Measurements from ENCODE around the gene ZNF483. TPM values are rescaled to one million over a fixed set of nuclear protein-coding genes. Genes with fewer than 3 reads are reported as not detected.
"Not testable (repeated sequence)": the region's sequence is repeated elsewhere in the genome, so short reads cannot be mapped to it uniquely, and the experiment has no call there.

ZNF483 gene
- total RNA-seq, 1 donor from 2014 or later: 47.3 TPM

DNA sequence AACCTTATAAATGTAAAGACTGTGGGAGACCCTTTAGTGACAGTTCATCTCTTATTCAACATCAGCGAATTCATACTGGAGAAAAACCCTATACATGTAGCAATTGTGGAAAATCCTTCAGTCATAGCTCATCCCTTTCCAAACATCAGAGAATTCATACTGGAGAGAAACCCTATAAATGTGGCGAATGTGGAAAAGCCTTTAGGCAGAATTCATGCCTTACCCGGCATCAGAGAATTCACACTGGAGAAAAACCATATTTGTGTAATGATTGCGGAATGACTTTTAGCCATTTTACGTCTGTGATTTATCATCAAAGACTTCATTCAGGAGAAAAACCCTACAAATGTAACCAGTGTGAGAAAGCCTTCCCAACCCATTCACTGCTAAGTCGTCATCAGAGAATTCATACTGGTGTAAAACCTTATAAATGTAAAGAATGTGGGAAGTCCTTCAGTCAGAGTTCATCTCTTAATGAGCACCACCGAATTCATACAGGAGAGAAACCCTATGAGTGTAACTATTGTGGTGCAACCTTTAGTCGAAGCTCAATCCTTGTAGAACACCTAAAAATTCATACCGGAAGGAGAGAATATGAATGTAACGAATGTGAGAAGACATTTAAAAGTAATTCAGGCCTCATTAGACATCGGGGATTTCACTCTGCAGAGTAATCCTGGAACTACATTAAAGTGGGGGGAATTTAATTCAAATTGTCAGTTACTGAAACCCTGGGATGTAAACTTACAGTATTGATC, 17.7 kb downstream of the ZNF483 start:
- DNase-seq: no peak

DNA sequence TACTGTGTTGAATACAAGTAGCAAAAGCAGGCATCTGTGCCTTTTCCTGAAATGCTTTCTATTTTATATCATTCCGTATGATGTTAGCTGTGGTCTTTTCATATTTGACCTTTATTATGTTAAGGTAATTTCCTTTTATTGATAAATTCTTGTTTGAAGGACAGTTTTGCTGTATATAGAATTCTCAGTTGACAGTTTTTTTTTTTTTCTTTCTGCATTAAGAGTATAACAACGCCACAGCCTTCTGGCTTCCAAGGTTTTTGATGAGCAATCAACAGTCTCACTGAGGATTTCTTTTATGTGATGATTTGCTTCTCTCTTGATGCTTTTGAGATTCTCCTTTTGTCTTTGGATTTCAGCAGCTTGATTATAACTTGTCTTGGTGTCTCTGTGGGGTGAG, 23.6 kb downstream of the ZNF483 start:
- no peak for DNase-seq

DNA sequence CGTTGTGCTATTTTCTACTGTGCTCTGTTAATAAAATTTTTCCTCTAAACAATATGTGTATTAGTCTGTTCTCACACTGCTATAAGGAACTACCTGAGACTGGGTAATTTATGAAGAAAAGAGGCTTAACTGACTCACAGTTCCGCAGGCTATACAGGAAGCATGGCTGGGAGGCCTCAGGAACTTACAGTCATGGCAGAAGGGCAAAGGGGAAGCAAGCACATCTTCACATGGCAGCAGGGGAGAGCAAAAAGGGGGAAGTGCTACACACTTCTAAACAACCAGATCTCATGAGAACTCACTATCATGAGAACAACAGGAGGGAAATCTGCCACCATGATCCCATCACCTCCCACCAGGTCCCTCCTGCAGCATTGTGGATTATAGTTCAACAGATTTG, 30.4 kb downstream of the ZNF483 start:
- DNase-seq: not testable (repeated sequence)

DNA sequence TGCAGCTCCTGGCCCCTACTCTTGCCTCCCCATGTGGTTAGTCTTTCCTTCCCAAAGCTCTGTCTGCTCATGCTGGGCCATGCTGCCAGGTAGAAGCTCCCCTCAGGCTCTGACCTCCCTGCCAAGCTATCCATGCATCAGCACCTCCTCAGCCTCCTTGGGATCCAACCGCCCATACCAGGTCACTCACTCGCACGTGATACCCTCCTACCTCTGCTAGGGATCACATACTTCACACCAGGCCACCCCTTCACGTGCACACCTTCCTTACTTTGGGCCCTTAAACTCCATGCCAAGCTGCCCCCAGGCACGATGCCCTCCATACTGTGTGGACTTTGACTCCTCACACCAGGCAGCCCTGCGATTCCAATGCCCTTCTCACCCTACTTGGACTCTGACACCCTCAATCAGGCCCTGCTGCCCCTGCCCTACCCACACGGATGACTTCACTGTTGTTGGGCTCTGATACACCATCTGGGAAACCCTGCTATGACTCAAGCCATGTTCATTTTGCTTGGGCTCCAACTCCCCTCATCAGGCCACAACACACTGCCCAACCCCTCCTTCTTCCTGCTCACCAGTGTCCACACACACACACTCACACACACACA, 34.1 kb downstream of the ZNF483 start:
- no peak for DNase-seq

DNA sequence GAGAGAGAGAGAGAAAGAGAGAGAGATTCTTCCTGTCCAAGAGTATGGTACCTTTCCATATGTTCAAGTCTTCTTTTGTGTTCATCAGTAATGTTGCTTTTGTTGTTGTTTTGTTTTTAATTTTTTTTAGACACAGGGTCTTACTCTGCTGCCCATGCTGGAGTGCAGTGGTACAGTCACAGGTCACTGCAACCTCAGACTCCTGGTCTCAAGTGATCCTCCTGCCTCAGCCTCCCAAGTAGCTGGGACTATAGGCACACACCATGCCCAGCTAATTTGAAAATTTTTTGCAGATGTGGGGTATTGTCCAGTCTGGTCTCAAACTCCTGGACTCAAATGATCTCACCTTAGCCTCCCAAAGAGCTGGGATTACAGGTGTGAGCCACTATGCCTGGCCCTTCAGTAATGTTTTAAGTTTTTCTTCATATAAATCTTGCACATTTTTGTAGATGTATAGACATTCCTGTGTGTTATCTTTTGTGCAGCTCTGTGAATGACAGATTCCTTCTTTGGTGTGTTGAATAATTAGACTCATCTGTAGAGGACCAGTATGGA, 36.3 kb downstream of the ZNF483 start:
- no peak for DNase-seq

DNA sequence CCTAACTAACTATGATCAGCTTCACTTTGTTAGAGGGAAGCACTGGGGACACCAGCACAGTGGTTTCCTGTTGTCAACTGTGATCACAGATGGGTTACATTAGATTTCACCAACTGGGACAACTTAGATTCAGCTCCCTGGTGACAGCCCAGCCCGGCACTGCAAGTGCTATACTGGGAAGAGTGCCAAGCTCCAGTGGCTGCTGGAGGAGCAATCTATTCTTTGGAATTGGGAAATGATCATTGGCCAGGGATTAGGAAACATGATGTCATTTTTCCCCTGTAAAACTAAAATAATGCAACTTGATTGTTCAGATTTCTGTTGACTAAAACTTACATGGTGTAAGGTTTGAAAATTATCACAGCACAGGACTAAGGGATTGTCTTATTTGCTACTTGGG, 41.3 kb downstream of the ZNF483 start:
- no peak for DNase-seq

DNA sequence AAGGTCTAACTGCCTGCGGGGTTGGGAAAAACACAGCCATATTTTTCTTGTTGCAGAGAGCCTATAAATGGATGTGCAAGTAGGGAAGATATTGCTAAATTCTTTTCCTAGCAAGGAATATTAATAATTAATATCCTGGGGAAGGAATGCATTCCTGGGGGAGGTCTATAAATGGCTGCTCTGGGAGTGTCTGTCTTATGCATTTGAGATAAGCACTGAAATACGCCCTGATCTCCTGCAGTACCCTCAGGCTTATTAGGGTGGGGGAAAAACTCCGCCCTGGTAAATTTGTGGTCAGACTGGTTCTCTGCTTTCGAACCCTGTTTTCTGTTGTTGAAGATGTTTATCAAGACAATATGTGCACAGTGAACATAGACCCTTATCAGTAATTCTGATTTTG, 43.1 kb downstream of the ZNF483 start:
- not testable (repeated sequence) for DNase-seq

DNA sequence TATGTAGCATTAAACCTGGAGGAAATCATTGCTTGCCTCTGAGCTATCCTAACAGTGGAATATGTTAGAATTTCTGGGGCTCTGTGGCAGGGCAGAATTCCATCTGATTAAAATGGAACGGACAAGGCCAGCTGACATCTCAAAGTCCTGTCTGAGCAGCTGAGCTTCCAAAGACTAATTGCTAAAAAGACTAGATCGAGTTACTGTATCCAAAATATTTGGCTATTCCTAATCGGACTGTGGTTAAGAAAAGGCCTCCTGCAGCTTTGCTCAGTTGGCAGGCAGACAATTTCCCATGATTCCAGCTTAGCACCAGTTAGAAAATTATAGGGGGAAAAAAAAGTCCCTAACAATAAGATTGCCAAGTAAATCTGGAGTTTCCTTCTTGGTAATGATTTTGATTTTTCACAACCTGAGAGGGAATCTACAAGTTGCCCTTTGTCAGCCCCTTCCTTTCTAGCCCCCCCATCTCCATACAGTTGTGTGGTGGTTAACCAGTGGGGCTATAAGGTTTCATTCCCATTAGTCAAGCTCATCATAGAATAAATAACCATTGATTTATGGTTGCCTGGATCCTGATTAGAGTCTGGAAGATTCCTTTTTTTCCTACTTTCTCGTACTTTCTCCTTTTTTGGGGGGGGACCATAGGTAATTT, 48.1 kb downstream of the ZNF483 start:
- no peak for DNase-seq

DNA sequence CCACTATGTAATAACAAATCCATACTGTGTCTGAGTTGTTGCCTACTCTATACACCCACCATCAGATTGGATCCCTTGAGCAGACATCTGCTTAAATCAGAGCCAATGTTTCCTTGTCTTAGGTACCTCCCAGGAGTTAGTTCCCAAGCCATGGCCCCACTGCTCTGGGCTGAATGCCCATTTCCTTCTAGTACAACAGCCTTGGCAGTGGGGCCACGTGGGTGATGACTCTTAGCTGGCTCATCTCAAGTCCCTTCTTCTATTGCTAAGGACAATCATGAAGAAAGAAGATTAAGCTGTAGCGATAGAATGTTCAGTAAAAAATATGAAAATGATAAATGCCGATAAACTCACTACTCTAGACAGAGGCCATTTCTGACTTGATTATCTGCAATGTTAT, 57.9 kb downstream of the ZNF483 start:
- no peak for DNase-seq

DNA sequence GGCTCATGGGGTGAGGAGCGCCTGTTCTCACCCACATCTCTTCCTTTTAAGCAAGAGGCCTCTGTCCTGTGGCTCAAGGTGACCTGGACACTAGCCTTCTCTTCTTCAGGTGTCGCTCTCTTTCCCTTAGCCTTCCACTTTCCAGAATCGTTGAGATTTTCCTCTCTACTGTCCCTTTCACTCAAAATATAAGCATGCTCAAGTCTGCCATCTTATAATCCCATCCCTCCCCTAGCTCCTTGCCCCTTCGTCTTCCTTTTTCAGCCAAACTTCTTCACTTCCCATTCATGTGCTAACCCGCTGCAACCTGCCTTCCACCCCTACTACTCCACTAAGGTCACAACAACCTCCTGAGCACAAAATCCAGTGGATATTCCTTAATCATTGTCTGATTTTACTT, 61.4 kb downstream of the ZNF483 start:
- DNase-seq: no peak

DNA sequence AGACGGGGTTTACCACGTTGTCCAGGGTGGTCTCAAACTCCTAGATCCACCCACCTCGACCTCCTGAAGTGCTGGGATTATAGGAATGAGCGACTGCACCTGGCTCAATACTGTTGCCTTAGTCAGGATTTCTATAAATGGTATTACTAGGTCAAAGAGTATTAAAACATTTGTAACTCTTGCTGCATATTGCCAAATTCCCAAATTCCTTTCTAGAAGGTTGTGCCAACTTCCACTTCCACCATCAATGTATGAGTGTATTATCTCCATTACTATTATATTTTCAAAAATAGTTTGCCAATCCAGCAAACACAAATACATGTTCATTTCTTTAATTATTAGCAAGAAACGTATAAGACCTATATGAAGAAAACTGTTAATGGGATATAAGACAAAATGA, 63.9 kb downstream of the ZNF483 start:
- DNase-seq: no peak

DNA sequence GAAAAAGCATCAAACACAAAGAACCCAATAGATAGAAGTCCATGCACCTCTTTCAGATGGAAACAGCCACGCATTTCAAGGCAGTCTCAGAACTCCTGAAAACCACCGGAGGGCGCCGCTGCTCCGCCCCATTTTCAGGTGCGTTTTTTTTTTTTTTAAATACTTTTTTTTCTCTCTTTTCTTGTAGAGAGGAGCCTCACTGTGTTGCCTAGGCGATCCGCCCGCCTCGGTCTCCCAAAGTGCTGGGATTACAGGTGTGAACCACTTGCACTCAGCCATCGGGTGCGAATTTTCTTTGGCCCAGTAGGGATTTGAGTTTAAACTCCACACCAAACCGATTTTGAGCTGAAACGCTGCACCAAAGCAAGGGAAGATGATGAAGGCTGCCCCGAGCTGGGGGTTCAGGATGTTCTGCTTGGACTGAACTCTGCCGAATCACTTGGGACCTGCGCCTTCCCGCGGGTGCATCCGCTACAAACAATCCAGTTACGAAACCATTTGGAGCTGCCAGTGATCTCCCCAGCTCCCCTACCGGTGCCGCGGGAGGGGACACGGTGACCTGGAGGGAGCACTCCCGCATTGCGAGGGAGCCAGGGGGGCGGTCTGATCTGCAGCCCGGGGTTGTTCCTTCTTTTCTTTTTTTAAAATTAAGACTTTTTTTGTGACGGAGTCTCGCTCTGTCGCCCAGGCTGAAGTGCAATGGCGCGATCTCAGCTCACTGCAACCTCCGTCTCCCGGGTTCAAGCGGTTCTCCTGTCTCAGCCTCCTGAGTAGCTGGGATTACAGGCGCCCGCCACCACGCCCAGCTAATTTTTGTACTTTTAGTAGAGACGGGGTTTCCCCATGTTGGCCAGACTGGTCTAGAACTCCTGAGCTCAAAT, 73.1 kb downstream of the ZNF483 start:
- peak; percentile 28 for DNase-seq

DNA sequence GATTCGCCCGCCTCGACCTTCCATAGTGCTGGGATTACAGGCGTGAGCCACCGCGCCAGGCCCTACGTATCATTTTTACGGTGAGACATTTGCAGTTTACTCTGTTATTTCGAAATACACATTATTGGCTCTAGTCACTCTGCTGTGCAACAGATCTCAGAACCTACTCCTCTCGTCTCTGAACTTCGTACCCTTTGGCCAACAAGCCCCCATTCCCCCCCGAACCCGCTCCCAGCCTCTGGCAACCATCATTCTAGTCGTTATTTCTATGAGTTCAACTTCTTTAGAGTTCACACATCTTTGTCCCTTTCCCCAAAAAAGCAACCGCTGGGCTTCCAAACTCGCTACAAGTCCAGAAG, 73.7 kb downstream of the ZNF483 start:
- no peak for DNase-seq

DNA sequence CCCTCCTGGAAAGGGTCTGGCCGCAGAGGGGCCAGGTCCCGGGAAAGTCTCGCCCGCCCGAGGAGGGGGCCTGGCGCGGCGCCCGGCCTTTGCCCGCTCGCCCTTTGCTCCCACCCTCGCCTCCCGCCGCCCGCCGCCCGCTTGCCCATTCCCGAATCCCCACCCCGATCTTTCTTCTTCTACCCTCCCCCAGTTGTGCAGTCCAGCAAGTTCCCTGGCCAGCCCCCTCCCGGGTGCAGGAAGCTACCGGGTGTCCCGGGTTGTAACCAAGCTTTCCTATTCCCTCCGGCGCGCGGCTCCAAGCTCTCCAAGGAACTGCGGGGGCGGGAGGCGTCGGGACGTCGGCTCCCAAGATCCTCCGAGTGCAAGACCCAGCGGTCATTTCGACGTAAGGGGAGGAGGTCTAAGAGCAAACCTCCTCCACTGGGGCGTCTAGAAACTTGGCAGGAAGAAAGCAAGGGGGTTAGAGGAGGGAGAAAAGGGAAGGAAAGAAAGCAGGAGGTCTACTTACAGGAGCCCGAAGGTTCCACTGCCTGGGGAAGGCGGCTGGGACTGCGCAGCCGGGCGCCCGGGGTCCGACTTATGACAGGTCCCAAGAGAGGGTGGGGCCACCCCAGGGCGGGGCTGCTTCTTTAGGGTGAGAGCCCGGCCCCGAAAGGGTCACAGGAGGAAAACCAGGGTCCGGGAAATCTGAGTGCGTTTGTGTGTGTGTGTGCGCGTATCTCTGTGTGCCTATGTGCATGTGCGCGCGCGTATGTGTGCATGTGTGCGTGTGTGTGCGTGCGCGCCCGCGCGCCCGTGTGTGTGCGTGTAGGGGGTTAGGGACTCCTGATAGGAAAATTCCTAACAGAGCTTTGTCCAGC, 74.3 kb downstream of the ZNF483 start, which contains the start of gene PTGR1:
Gene PTGR1 (minus strand): TSS at position 556 of the 863 bp plus-strand sequence. CDS start 2,225 bp downstream, outside the sequence.
- peak; percentile 75 for DNase-seq

DNA sequence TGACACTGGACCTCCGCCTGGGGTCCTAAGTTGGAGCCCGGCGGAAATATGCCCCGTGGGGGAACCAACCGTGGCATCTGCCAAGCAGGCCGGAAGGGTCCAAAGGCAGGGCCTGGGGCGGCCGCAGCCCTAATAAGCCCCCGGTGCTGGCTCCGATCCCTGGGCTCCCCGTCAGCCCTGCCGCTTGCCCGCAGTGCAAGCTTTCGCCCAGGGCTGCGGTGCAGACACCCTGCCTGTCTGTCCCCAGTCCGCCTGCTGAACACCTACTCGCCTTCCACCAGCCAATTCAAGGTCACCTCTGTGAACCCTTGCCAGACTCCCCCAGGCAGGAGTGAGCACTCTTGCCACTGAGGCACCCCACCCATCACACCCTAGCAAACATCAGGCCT, 75.0 kb downstream of the ZNF483 start:
- DNase-seq: no peak

DNA sequence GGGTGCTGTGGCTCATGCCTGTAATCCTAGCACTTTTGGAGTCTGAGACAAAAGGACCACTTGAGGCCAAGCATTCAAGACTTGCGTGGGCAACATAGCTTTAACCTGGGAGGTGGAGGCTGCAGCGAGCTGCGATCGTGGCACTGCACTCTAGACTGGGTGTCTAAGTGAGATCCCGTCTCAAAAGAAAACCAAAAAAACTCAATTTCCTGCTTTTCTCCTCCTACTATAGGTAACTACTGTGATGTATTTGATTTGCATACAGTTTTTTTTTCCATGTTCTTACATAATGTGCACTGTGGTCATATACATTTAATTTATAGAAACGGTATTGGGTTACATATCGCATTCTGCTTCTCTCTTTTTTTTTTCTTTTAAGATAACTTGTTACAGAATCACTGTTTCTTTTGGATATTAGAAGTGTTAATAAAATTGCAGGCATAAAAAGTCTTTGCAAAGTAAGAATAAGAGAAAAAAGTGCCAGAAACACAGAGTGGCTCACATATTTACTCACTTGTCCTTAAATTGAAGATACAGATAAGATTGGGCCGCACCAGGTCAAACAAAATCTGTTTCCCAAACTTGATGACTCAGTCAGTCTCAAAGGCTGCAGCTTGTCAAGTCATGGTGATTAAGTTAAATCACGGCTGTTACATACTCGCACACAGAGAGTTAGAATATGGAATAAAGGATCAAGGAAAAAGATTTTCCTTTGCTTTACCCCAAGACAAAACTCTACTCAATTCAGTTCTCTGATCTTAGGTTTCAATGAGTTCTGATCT, 76.4 kb downstream of the ZNF483 start:
- DNase-seq: no peak

DNA sequence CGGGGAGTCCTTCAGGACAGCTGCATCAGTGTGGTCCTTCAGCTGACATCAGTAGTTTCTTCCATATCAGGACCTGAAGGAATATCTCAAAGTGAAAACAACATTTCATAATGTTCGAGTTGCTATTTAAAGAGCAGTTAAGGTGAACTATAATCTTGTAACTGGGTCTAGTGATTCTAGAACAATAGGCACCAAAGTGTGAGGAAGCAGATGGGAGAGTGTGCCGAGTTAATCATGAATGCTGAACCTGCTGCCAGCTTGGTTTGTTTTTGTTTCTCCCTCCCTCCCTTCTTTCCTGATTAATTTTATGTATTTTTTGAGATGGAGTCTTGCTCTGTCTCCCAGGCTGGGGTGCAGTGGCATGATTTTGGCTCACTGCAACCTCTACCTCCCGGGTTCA, 78.1 kb downstream of the ZNF483 start:
- DNase-seq: no peak

DNA sequence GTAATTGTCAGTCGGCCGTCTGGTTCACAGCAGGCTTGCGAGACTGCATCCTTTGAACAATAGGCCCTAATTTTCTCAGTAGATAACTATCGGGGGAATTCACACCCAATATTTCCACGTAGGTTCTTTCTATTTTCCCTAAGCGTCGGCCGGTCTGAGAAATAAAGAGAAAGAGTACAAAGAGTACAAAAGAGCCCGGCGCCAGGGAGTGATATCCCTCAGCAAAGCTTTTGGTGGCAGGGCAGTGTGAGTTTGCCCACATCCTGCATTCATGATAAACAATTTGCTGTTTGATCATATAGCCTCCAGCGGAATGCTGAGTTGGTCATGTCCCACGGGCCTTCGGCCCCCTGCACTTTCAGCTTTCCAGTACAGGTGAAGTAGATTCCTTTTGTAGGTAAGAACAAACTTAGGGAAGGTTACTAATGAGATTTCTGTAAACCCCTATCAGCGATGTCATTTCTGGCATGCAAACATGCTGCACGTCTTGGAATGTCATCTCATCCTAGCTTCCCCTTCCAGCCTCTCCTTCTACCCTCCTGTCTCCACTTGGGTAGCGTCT, 79.2 kb downstream of the ZNF483 start:
- no peak for DNase-seq

DNA sequence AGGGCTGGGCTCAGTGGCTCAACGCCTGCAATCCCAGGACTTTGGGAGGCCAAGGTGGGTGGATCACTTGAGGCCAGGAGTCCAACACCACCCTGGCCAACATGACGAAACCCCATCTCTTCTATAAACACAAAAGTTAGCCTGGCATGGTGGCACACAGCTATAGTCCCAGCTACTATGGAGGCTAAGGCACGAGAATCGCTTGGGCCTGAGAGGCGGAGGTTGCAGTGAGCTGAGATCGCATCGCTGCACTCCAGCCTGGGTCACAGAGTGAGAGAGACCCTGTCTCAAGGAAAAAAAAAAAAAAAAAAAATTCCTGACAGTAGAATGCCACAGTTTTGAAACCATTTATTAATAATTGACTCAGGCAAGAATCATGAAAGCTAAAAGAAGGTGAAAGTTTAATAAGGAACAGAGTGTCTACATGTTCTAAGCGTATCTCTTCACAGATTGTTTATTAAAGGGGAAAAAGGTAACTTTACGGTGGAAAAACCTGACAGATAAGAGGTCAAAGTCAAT, 80.1 kb downstream of the ZNF483 start:
- no peak for DNase-seq

DNA sequence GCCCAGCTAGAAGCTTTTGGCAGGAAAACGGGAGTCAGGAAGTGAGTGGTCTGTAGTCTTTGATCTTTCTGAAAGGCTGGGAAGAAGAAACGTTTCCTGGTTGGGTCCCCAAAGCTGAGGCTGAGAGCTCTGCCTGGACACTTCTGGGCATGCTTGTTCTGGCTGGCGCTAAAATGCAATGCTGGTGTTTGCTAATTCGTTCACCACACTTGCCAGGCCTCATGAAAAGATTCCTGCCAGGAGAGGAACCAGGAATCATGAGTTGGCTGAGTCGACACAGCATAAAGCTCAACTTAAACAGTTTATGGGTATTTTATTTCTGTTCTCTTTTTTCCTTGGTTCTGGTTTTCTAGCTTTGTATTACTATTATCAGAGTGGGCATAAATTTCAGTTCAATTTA, 85.2 kb downstream of the ZNF483 start:
- no peak for DNase-seq
